IMR-90 (cell line): Measurements from ENCODE around the gene CCDC69. TPM values are rescaled to one million over a fixed set of nuclear protein-coding genes. Genes with fewer than 3 reads are reported as not detected.

Experiments used
- ATAC-seq: fragments of 200-7000 bp; cut with Tn5 transposase; 2 replicates; pipeline ENCODE4 v1.9.1; 2020; ENCODE audit warnings: low read depth, mild to moderate bottlenecking, moderate library complexity
- BruUV-seq: library from RNA; stranded (reverse); fragments of 400-500 nt; replicated peaks from 2 replicates; lab custom pipeline; 2021; lab: Mats Ljungman, UMichigan
- CTCF ChIA-PET: fragments of 300-600 bp; formaldehyde crosslinking; extraction: SDS; loops from one replicate; lab custom pipeline; 2021; ENCODE audit warnings: antibody characterized with exemption; lab: Yijun Ruan, JAX
- POLR2A ChIA-PET: fragments of 300-600 bp; sonication (Branson Sonifier 250); formaldehyde crosslinking; loops from one replicate; lab custom pipeline; 2022; ENCODE audit warnings: antibody characterized with exemption; ENCODE audit not compliant: unreplicated experiment; lab: Charles Lee
- DNase-seq: peaks from one replicate; pipeline ENCODE4 v3.0.0; 2013
- H2AFZ ChIP-seq: replicated peaks from 2 replicates; pipeline ENCODE3; 2013; ENCODE audit warnings: low read length, mild to moderate bottlenecking; ENCODE audit not compliant: poor library complexity
- H2AK5ac ChIP-seq: 2 replicates; pipeline ENCODE4 v1.6.1; 2013; ENCODE audit warnings: low read depth, low read length, inconsistent platforms
- H2AK9ac ChIP-seq: replicated peaks from 2 replicates; pipeline ENCODE3; 2013; ENCODE audit warnings: mild to moderate bottlenecking, low read depth, low read length, moderate library complexity; ENCODE audit not compliant: poor library complexity
- H2BK120ac ChIP-seq: 2 replicates; pipeline ENCODE4 v1.6.1; 2013; ENCODE audit warnings: low read depth, low read length, inconsistent platforms
- H2BK15ac ChIP-seq: 3 replicates; pipeline ENCODE4 v1.6.1; 2013; ENCODE audit warnings: low read depth, low read length, inconsistent platforms
- H2BK20ac ChIP-seq: 2 replicates; pipeline ENCODE4 v1.6.1; 2013; ENCODE audit warnings: low read depth, mild to moderate bottlenecking, inconsistent platforms, low read length, moderate library complexity
- H2BK5ac ChIP-seq: 2 replicates; pipeline ENCODE4 v1.6.1; 2013; ENCODE audit warnings: mild to moderate bottlenecking, low read depth, low read length, inconsistent platforms; ENCODE audit not compliant: poor library complexity, severe bottlenecking
- H3K14ac ChIP-seq: replicated peaks from 2 replicates; pipeline ENCODE4 v1.6.1; 2013; ENCODE audit warnings: low read depth, low read length, inconsistent platforms
- H3K18ac ChIP-seq: 2 replicates; pipeline ENCODE4 v1.6.1; 2013; ENCODE audit warnings: low read depth, low read length, control low read depth
- H3K23ac ChIP-seq: 2 replicates; pipeline ENCODE4 v1.6.1; 2013; ENCODE audit warnings: low read depth, low read length, inconsistent platforms
- H3K27ac ChIP-seq: 2 replicates; pipeline ENCODE4 v1.5.1; 2013; ENCODE audit warnings: mild to moderate bottlenecking, control low read depth, low read length; ENCODE audit not compliant: insufficient read depth
- H3K27me3 ChIP-seq: 2 replicates; pipeline ENCODE4 v1.6.1; 2013; ENCODE audit warnings: low read length; ENCODE audit not compliant: control insufficient read depth, insufficient read depth
- H3K36me3 ChIP-seq: 2 replicates; pipeline ENCODE4 v1.6.1; 2013; ENCODE audit warnings: low read length, mixed read lengths; ENCODE audit not compliant: control insufficient read depth, insufficient read depth
- H3K4ac ChIP-seq: 2 replicates; pipeline ENCODE4 v1.6.1; 2013; ENCODE audit warnings: low read depth, low read length, inconsistent platforms
- H3K4me1 ChIP-seq: 2 replicates; pipeline ENCODE4 v1.6.1; 2013; ENCODE audit warnings: low read length, mixed read lengths; ENCODE audit not compliant: control insufficient read depth, insufficient read depth
- H3K4me2 ChIP-seq: 2 replicates; pipeline ENCODE4 v1.6.1; 2013; ENCODE audit warnings: low read depth, mild to moderate bottlenecking, control low read depth, low read length, moderate library complexity
- H3K4me3 ChIP-seq: 2 replicates; pipeline ENCODE4 v1.5.1; 2013; ENCODE audit warnings: low read depth, mild to moderate bottlenecking, control low read depth, low read length, moderate library complexity; ENCODE audit not compliant: insufficient read depth
- H3K56ac ChIP-seq: 2 replicates; pipeline ENCODE4 v1.6.1; 2013; ENCODE audit warnings: low read length, inconsistent platforms; ENCODE audit not compliant: insufficient read depth; ENCODE audit errors: extremely low read depth
- H3K79me1 ChIP-seq, 2 experiments: 2 replicates each; pipeline ENCODE4 v1.6.1; 2013; ENCODE audit warnings: low read length in 2 of 2, inconsistent platforms in 1 of 2, low read depth in 1 of 2
- H3K9ac ChIP-seq: 2 replicates; pipeline ENCODE4 v1.6.1; 2013; ENCODE audit warnings: low read depth, low read length, control low read depth
- H3K9me1 ChIP-seq: 2 replicates; pipeline ENCODE4 v1.6.1; 2013; ENCODE audit warnings: low read length, inconsistent platforms; ENCODE audit not compliant: insufficient read depth
- H3K9me3 ChIP-seq: 2 replicates; pipeline ENCODE4 v1.6.1; 2013; ENCODE audit warnings: low read length; ENCODE audit not compliant: control insufficient read depth, insufficient read depth
- H4K20me1 ChIP-seq: 2 replicates; pipeline ENCODE4 v1.6.1; 2013; ENCODE audit warnings: low read length, inconsistent platforms; ENCODE audit not compliant: insufficient read depth
- H4K5ac ChIP-seq: 2 replicates; pipeline ENCODE4 v1.6.1; 2013; ENCODE audit warnings: mild to moderate bottlenecking, low read depth, low read length, control low read depth
- H4K8ac ChIP-seq, 2 experiments: 2 replicates each; pipeline ENCODE4 v1.6.1; 2013; ENCODE audit warnings: low read depth in 2 of 2, low read length in 2 of 2, control low read depth in 1 of 2, inconsistent platforms in 1 of 2
- H4K91ac ChIP-seq: 2 replicates; pipeline ENCODE4 v1.6.1; 2013; ENCODE audit warnings: low read depth, low read length, inconsistent platforms; ENCODE audit not compliant: insufficient read depth
- CHD1 ChIP-seq: IDR thresholded peaks from 2 replicates; pipeline ENCODE4 v1.6.1; 2012; ENCODE audit warnings: low read depth, low read length, improper control_type of control experiment
- CTCF ChIP-seq: conservative IDR thresholded peaks from 2 replicates; pipeline ENCODE4 v1.5.1; 2012; ENCODE audit warnings: mild to moderate bottlenecking, low read depth, low read length, improper control_type of control experiment
- FOS ChIP-seq: fragments of 150-350 bp; IDR thresholded peaks from 2 replicates; pipeline ENCODE4 v1.6.1; 2016; ENCODE audit warnings: low read depth, low read length
- NFE2L2 ChIP-seq: fragments of 150-350 bp; IDR thresholded peaks from 2 replicates; pipeline ENCODE4 v1.6.1; 2016; ENCODE audit warnings: low read depth, mild to moderate bottlenecking, low read length
- POLR2A ChIP-seq: IDR thresholded peaks from 2 replicates; pipeline ENCODE4 v1.6.1; 2012; ENCODE audit warnings: mild to moderate bottlenecking, low read depth, low read length
- RAD21 ChIP-seq: IDR thresholded peaks from 2 replicates; pipeline ENCODE4 v1.6.1; 2012; ENCODE audit warnings: low read length, improper control_type of control experiment
- RFX5 ChIP-seq: IDR thresholded peaks from 2 replicates; pipeline ENCODE4 v1.8.0; 2012; ENCODE audit warnings: low read depth, mild to moderate bottlenecking, low read length, moderate library complexity
- SMC3 ChIP-seq: fragments of 150-350 bp; IDR thresholded peaks from 2 replicates; pipeline ENCODE4 v1.6.1; 2016; ENCODE audit warnings: low read depth, mild to moderate bottlenecking, antibody characterized with exemption, low read length, moderate library complexity
- WGBS, 2 experiments: methylation state at CpG; one replicate each; pipeline versions ENCODE4 v1.1.5 to v1.1.7; 2013; ENCODE audit warnings: missing lambda C conversion rate in 2 of 2; ENCODE audit not compliant: insufficient read length in 1 of 2; ENCODE audit errors: extremely low coverage in 2 of 2; 5-methylcytosine and 5-hydroxymethylcytosine counted together
- dilution Hi-C: fragments of 300-500 bp; cut with HindIII; formaldehyde crosslinking; loops from one replicate; pipeline ENCODE4 v1.14.3; 2018; ENCODE audit warnings: low sequenced_read_pairs; ENCODE audit not compliant: unreplicated experiment
- in situ Hi-C: fragments of 300-500 bp; cut with MboI; formaldehyde crosslinking; loops from 3 replicates; pipeline ENCODE4 v1.14.3; 2019; ENCODE audit warnings: low sequenced_read_pairs, inconsistent platforms, mixed read lengths
- intact Hi-C: fragments of 100-400 bp; cut with micrococcal nuclease; formaldehyde crosslinking; loops from 2 replicates; pipeline ENCODE4 v1.10.0; 2022
- polyA plus RNA-seq, 3 experiments: library from polyadenylated mRNA; depleted of rRNA; stranded (reverse); fragments of >200 nt; gene quantifications; 2 replicates each; pipeline ENCODE4 v1.2.3, GENCODE V29; 2012; ENCODE audit warnings: low replicate concordance in 1 of 3
- total RNA-seq: library from RNA; depleted of rRNA; stranded (reverse); fragments of >200 nt; gene quantifications from 2 replicates; pipeline ENCODE4 v1.2.3, GENCODE V29; 2012

The CCDC69 gene
- total and polyA plus RNA-seq, 2 of the 4 experiments (the other 2 are of a cell fraction): 0.36 to 0.48 TPM

- peak overlapping the region; percentile 30; the same call in 1 of the 2 replicates for H3K23ac ChIP-seq
- BruUV-seq: no TSS peak
- H3K4me3 ChIP-seq: peak overlapping the region; percentile 95
- peak overlapping the region; percentile 30; the same call in 1 of the 2 replicates for H3K14ac ChIP-seq
- H4K91ac ChIP-seq: no peak overlapping the region
- 47% methylated on average over 2 of the region's 5 CpGs; no CpG with 5 or more reads in 1 of the 2 experiments for WGBS, 2 experiments
- H2BK5ac ChIP-seq: no peak overlapping the region
- peaks cover 5% of the 10 kb centered on the region for H3K27me3 ChIP-seq
- no peak overlapping the region for H3K18ac ChIP-seq
- no peaks in the 10 kb centered on the region for H3K36me3 ChIP-seq
- peak overlapping the region; percentile 69 for H3K9ac ChIP-seq
- peaks cover 5% of the 10 kb centered on the region; the same call in 1 of the 2 replicates for H3K9me1 ChIP-seq
- ChIA-PET CTCF (interaction anchor here (1.4 to 2.0 kb wide), 2 partner anchors 10 to 15 kb away, joined by 4 to 8 read pairs; no protein-coding TSS in a partner anchor), POLR2A (no interaction called here)
- H2BK15ac ChIP-seq: no peak overlapping the region
- intact Hi-C loops: loop anchor here (2.0 to 5.0 kb wide), 2 partner anchors 451 to 519 kb away; no protein-coding TSS in a partner anchor
- no peaks in the 10 kb centered on the region; the same call in 1 of the 2 replicates for H3K4me1 ChIP-seq
- no peak overlapping the region for H2AK5ac ChIP-seq
- peak overlapping the region; percentile 33 for H2AK9ac ChIP-seq
- DNase-seq (no peak), ATAC-seq (no peak)
- H4K5ac ChIP-seq: no peak overlapping the region
- H3K4ac ChIP-seq: no peak overlapping the region
- H2BK20ac ChIP-seq: no peak overlapping the region
- H3K27ac ChIP-seq: no peak overlapping the region
- H3K4me2 ChIP-seq: peak overlapping the region; percentile 90
- peak overlapping the region; percentile 91 for H2AFZ ChIP-seq
- H4K8ac ChIP-seq: peak overlapping the region; percentile 1 to 44; a peak in 1 of 4 replicates
- no peaks in the 10 kb centered on the region for H3K9me3 ChIP-seq
- no peak overlapping the region for H2BK120ac ChIP-seq
- dilution Hi-C loops: no loop called here
- in situ Hi-C loops: no loop called here
- no peak for TF ChIP-seq SMC3
- TF ChIP-seq CHD1: no peak
- no peak for TF ChIP-seq RFX5
- TF ChIP-seq POLR2A: no peak
- no peak for TF ChIP-seq CTCF
- TF ChIP-seq FOS: no peak
- TF ChIP-seq RAD21: no peak
- no peak for TF ChIP-seq NFE2L2
- no peak overlapping the region for H3K56ac ChIP-seq
- no peaks in the 10 kb centered on the region for H4K20me1 ChIP-seq
- peaks cover 0 to 5% of the 10 kb centered on the region in 2 experiments; a peak in 2 of 4 replicates for H3K79me1 ChIP-seq
These were observed 29.7 kb upstream of the CCDC69 start for GRCh38 chr5:151253605-151253950.
